ENCODE results near the gene NEUROD4.

Gene NEUROD4

GRCh38 chr12:54997929-54998522 is 21.7 kb upstream of the NEUROD4 start:
- no peak for DNase-seq (ENCODE audit: low read depth in 2 of 2, low spot score in 1 of 2)

GRCh38 chr12:54998958-54999510 is 20.7 kb upstream of the NEUROD4 start:
- DNase-seq (ENCODE audit: low read depth in 2 of 2, low spot score in 1 of 2) = no peak

GRCh38 chr12:55001198-55001868 is 18.4 kb upstream of the NEUROD4 start:
- DNase-seq (ENCODE audit: low read depth in 2 of 2, low spot score in 1 of 2) = no peak

GRCh38 chr12:55002355-55002754 is 17.4 kb upstream of the NEUROD4 start:
- no peak for DNase-seq (ENCODE audit: low read depth in 2 of 2, low spot score in 1 of 2)

- DNase-seq (ENCODE audit: low read depth in 2 of 2, low spot score in 1 of 2) = no peak
Observed at GRCh38 chr12:55008944-55009585, 10.7 kb upstream of the NEUROD4 start.

GRCh38 chr12:55017416-55017925 is 2.3 kb upstream of the NEUROD4 start:
- no peak for DNase-seq (ENCODE audit: low read depth in 2 of 2, low spot score in 1 of 2)

- no peak for DNase-seq (ENCODE audit: low read depth in 2 of 2, low spot score in 1 of 2)
Observed at GRCh38 chr12:55024575-55024974, 4.8 kb downstream of the NEUROD4 start.

GRCh38 chr12:55025508-55025907 is 5.7 kb downstream of the NEUROD4 start:
- no peak for DNase-seq (ENCODE audit: low read depth in 2 of 2, low spot score in 1 of 2)

- DNase-seq (ENCODE audit: low read depth in 2 of 2, low spot score in 1 of 2) = no peak
Observed at GRCh38 chr12:55034218-55034617, 14.4 kb downstream of the NEUROD4 start.

- no peak for DNase-seq (ENCODE audit: low read depth in 2 of 2, low spot score in 1 of 2)
Observed at GRCh38 chr12:55036326-55037115, 16.7 kb downstream of the NEUROD4 start.

- no peak for DNase-seq (ENCODE audit: low read depth in 2 of 2, low spot score in 1 of 2)
Observed at GRCh38 chr12:55037351-55037987, 17.7 kb downstream of the NEUROD4 start.

GRCh38 chr12:55039395-55040354 is 19.9 kb downstream of the NEUROD4 start:
- no peak for DNase-seq (ENCODE audit: low read depth in 2 of 2, low spot score in 1 of 2)

- no peak for DNase-seq (ENCODE audit: low read depth in 2 of 2, low spot score in 1 of 2)
Observed at GRCh38 chr12:55041345-55042055, 21.7 kb downstream of the NEUROD4 start.

- DNase-seq (ENCODE audit: low read depth in 2 of 2, low spot score in 1 of 2) = no peak
Observed at GRCh38 chr12:55043542-55043941, 23.8 kb downstream of the NEUROD4 start.

GRCh38 chr12:55044135-55044534 is 24.4 kb downstream of the NEUROD4 start:
- no peak for DNase-seq (ENCODE audit: low read depth in 2 of 2, low spot score in 1 of 2)

- no peak for DNase-seq (ENCODE audit: low read depth in 2 of 2, low spot score in 1 of 2)
Observed at GRCh38 chr12:55049676-55050075, 29.9 kb downstream of the NEUROD4 start.

- no peak for DNase-seq (ENCODE audit: low read depth in 2 of 2, low spot score in 1 of 2)
Observed at GRCh38 chr12:55051197-55051947, 31.6 kb downstream of the NEUROD4 start.

- no peak for DNase-seq (ENCODE audit: low read depth in 2 of 2, low spot score in 1 of 2)
Observed at GRCh38 chr12:55057481-55057880, 37.7 kb downstream of the NEUROD4 start.

All from stimulated activated CD8-positive, alpha-beta memory T cell treated with anti-CD3 and anti-CD28 coated beads, Interleukin-4, amount 100 ng/mL, for 4 hours (primary cell).